COR-L47 (cell line): Measurements from ENCODE around the gene GRAMD1C.
"Not testable (repeated sequence)": the region's sequence is repeated elsewhere in the genome, so short reads cannot be mapped to it uniquely, and the experiment has no call there.

Experiments used
- DNase-seq: peaks from one replicate; lab custom pipeline; 2025; lab: John Stamatoyannopoulos, UW

Gene GRAMD1C

GRCh38 chr3:113838631-113839209, at the start of gene GRAMD1C:
Gene GRAMD1C, plus strand, starts transcription at chr3:113838788. Its CDS starts 122 bp downstream, at chr3:113838910.
- peak; percentile 93 for DNase-seq

- DNase-seq: no peak
Measured at GRCh38 chr3:113791381-113791780, 47.2 kb upstream of the GRAMD1C start.

- no peak for DNase-seq
Measured at GRCh38 chr3:113794526-113794925, 44.1 kb upstream of the GRAMD1C start.

GRCh38 chr3:113795693-113796092, 42.9 kb upstream of the GRAMD1C start:
- DNase-seq: no peak

GRCh38 chr3:113802795-113803455, 35.7 kb upstream of the GRAMD1C start:
- DNase-seq: no peak

GRCh38 chr3:113804661-113805060, 33.9 kb upstream of the GRAMD1C start:
- no peak for DNase-seq

GRCh38 chr3:113805249-113805648, 33.3 kb upstream of the GRAMD1C start:
- no peak for DNase-seq

- DNase-seq: no peak
Measured at GRCh38 chr3:113812854-113813253, 25.7 kb upstream of the GRAMD1C start.

- no peak for DNase-seq
Measured at GRCh38 chr3:113819866-113820265, 18.7 kb upstream of the GRAMD1C start.

GRCh38 chr3:113825090-113825489, 13.5 kb upstream of the GRAMD1C start:
- DNase-seq: no peak

GRCh38 chr3:113828600-113828999, 10.0 kb upstream of the GRAMD1C start:
- no peak for DNase-seq

- DNase-seq: no peak
Measured at GRCh38 chr3:113829576-113830354, 8.8 kb upstream of the GRAMD1C start.

- DNase-seq: no peak
Measured at GRCh38 chr3:113831103-113831355, 7.6 kb upstream of the GRAMD1C start.

GRCh38 chr3:113832477-113833164, 6.0 kb upstream of the GRAMD1C start:
- no peak for DNase-seq

- DNase-seq: no peak
Measured at GRCh38 chr3:113834983-113835382, 3.6 kb upstream of the GRAMD1C start.

- DNase-seq: no peak
Measured at GRCh38 chr3:113839551-113839950, 963 bp downstream of the GRAMD1C start.

GRCh38 chr3:113844622-113845222, 6.1 kb downstream of the GRAMD1C start:
- peak; percentile 53 for DNase-seq

GRCh38 chr3:113847247-113847646, 8.7 kb downstream of the GRAMD1C start:
- no peak for DNase-seq

GRCh38 chr3:113847664-113848461, 9.3 kb downstream of the GRAMD1C start:
- DNase-seq: no peak

GRCh38 chr3:113849071-113849470, 10.5 kb downstream of the GRAMD1C start:
- not testable (repeated sequence) for DNase-seq

GRCh38 chr3:113849841-113850240, 11.3 kb downstream of the GRAMD1C start:
- not testable (repeated sequence) for DNase-seq

- DNase-seq: not testable (repeated sequence)
Measured at GRCh38 chr3:113850391-113850790, 11.8 kb downstream of the GRAMD1C start.
